DND-41 (cell line): ENCODE results near the gene SNTG2.

Experiments
- ATAC-seq: fragments of 200-7000 bp; cut with Tn5 transposase; 3 replicates; pipeline ENCODE4 v1.9.1; 2021; ENCODE audit warnings: low read depth; ENCODE audit not compliant: insufficient read depth
- DNase-seq: peaks from one replicate; pipeline ENCODE4 v3.0.0-alpha.2; 2020
- H2AFZ ChIP-seq: 2 replicates; pipeline ENCODE4 v1.6.0; 2012; ENCODE audit warnings: low read depth, low read length
- H3K27ac ChIP-seq: 2 replicates; pipeline ENCODE4 v1.5.1; 2012; ENCODE audit warnings: low read length, inconsistent platforms
- H3K27me3 ChIP-seq: fragments of 200-600 bp; sonication (generic); 2 replicates; pipeline ENCODE4 v1.6.0; 2012; ENCODE audit warnings: low read length, mild to moderate bottlenecking, inconsistent platforms; ENCODE audit not compliant: insufficient read depth, poor library complexity
- H3K36me3 ChIP-seq: 2 replicates; pipeline ENCODE4 v1.5.1; 2012; ENCODE audit warnings: low read length, inconsistent platforms; ENCODE audit not compliant: insufficient read depth
- H3K4me1 ChIP-seq: 2 replicates; pipeline ENCODE4 v1.5.1; 2012; ENCODE audit warnings: mild to moderate bottlenecking, low read length; ENCODE audit not compliant: insufficient read depth
- H3K4me2 ChIP-seq: 2 replicates; pipeline ENCODE4 v1.6.0; 2012; ENCODE audit warnings: mild to moderate bottlenecking, moderate library complexity, low read length, inconsistent platforms; ENCODE audit not compliant: insufficient read depth
- H3K4me3 ChIP-seq, 2 experiments: fragments of 200-600 bp in 1 of 2; shearing (Covaris generic) in 1 of 2; 2 replicates each; pipeline ENCODE4 v1.5.1; 2012 to 2016; ENCODE audit warnings: inconsistent platforms in 2 of 2, low read length in 2 of 2, mild to moderate bottlenecking in 2 of 2, low read depth in 1 of 2, moderate library complexity in 1 of 2
- H3K79me2 ChIP-seq: 2 replicates; pipeline ENCODE4 v1.6.0; 2012; ENCODE audit warnings: low read length, inconsistent platforms; ENCODE audit not compliant: insufficient read depth
- H3K9ac ChIP-seq: 2 replicates; pipeline ENCODE4 v1.6.0; 2012; ENCODE audit warnings: low read depth, mild to moderate bottlenecking, inconsistent platforms, low read length, moderate library complexity
- H3K9me3 ChIP-seq: 2 replicates; pipeline ENCODE4 v1.5.1; 2012; ENCODE audit warnings: low read length, moderate library complexity, mild to moderate bottlenecking, inconsistent platforms; ENCODE audit not compliant: insufficient read depth, severe bottlenecking
- H4K20me1 ChIP-seq: 2 replicates; pipeline ENCODE4 v1.6.0; 2012; ENCODE audit warnings: low read length; ENCODE audit not compliant: insufficient read depth
- EZH2 ChIP-seq: IDR thresholded peaks from 3 replicates; pipeline ENCODE4 v1.6.1; 2012; ENCODE audit warnings: borderline replicate concordance, low read depth, mild to moderate bottlenecking, moderate library complexity, low read length, inconsistent platforms; ENCODE audit not compliant: severe bottlenecking
- TF ChIP-seq, protein P1 (sequence below): IDR thresholded peaks from 2 replicates; pipeline ENCODE4 v1.5.1; 2012; ENCODE audit warnings: borderline replicate concordance, low read length, moderate library complexity, mild to moderate bottlenecking; ENCODE audit not compliant: poor library complexity, severe bottlenecking; ENCODE audit errors: extremely low read depth

SNTG2 gene

DNA sequence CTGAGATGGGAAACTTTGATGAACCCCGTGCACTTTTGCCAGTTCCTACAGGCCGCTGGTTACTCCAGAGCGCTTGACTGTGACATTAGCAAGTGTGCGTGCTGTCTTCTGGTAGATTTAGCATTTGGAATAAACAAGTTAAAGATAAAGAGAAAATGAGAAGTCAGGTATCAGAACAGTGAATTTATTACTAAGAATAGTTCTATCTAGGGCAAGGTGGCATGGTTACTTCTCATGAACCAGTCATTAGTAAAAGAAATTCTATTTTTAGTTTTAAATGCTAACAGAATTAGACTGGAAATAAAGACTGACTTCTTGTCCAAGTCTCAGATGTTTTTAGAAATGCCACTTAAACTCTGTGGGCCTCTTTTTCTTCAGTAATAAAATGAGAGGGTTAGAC is 258.6 kb downstream of the SNTG2 start:
- Histone ChIP-seq H3K79me2 (no peaks in the 10 kb centered on the region), H4K20me1 (no peaks in the 10 kb centered on the region), H3K4me1 (no peaks in the 10 kb centered on the region), H3K9ac (no peak overlapping the region), H3K27me3 (no peaks in the 10 kb centered on the region), H3K36me3 (0 out of 2 replicates have a peak, but pooled peaks cover 13% of the 10 kb centered on the region), H2AFZ (no peak overlapping the region), H3K27ac (no peak overlapping the region), H3K4me2 (no peak overlapping the region), H3K4me3 (no peak overlapping the region), H3K9me3 (peaks cover 5% of the 10 kb centered on the region)
- TF ChIP-seq, protein P1, sequence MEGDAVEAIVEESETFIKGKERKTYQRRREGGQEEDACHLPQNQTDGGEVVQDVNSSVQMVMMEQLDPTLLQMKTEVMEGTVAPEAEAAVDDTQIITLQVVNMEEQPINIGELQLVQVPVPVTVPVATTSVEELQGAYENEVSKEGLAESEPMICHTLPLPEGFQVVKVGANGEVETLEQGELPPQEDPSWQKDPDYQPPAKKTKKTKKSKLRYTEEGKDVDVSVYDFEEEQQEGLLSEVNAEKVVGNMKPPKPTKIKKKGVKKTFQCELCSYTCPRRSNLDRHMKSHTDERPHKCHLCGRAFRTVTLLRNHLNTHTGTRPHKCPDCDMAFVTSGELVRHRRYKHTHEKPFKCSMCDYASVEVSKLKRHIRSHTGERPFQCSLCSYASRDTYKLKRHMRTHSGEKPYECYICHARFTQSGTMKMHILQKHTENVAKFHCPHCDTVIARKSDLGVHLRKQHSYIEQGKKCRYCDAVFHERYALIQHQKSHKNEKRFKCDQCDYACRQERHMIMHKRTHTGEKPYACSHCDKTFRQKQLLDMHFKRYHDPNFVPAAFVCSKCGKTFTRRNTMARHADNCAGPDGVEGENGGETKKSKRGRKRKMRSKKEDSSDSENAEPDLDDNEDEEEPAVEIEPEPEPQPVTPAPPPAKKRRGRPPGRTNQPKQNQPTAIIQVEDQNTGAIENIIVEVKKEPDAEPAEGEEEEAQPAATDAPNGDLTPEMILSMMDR, result no peak
- TF ChIP-seq EZH2, result no peak
- no peak for DNase-seq
- ATAC-seq, result no peak

DNA sequence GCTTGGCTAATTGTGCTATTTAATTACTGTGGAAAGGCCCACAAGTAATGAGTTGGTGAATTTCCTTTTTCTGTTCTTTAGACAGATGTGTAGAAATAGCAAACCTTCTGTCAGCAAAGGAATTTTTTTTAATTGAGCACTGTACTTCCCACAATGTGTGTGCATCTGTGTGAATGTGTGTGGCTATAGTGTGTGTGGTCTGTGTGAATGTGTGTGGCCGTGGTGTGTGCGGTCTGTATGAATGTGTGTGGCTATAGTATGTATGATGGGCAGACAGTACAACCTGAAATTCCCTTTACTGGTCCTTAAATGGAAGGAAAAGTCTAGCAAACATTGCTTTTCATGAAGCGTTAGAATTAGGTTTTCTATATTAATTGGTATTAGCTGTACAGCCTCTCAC is 259.1 kb downstream of the SNTG2 start:
- H3K4me3 ChIP-seq, result no peak overlapping the region
- DNase-seq, result no peak
- H3K79me2 ChIP-seq, result no peaks in the 10 kb centered on the region
- H3K36me3 ChIP-seq, result 0 out of 2 replicates have a peak, but pooled peaks cover 13% of the 10 kb centered on the region
- no peaks in the 10 kb centered on the region for H4K20me1 ChIP-seq
- H3K9me3 ChIP-seq, result peaks cover 5% of the 10 kb centered on the region
- no peaks in the 10 kb centered on the region for H3K27me3 ChIP-seq
- H2AFZ ChIP-seq, result no peak overlapping the region
- H3K27ac ChIP-seq, result no peak overlapping the region
- H3K4me2 ChIP-seq, result no peak overlapping the region
- no peak for ATAC-seq
- TF ChIP-seq EZH2, result no peak
- TF ChIP-seq, protein P1, result no peak
- no peaks in the 10 kb centered on the region for H3K4me1 ChIP-seq
- H3K9ac ChIP-seq, result no peak overlapping the region

GRCh38 chr2:1210352-1210751 is 259.7 kb downstream of the SNTG2 start:
- H3K36me3 ChIP-seq, result 0 out of 2 replicates have a peak, but pooled peaks cover 13% of the 10 kb centered on the region
- no peak overlapping the region for H3K27ac ChIP-seq
- H3K79me2 ChIP-seq, result no peaks in the 10 kb centered on the region
- H3K9me3 ChIP-seq, result peaks cover 5% of the 10 kb centered on the region
- H3K4me2 ChIP-seq, result no peak overlapping the region
- H4K20me1 ChIP-seq, result no peaks in the 10 kb centered on the region
- H3K9ac ChIP-seq, result no peak overlapping the region
- TF ChIP-seq, protein P1, result no peak
- TF ChIP-seq EZH2, result no peak
- H3K27me3 ChIP-seq, result no peaks in the 10 kb centered on the region
- no peak for ATAC-seq
- H3K4me3 ChIP-seq, result no peak overlapping the region
- DNase-seq, result no peak
- no peaks in the 10 kb centered on the region for H3K4me1 ChIP-seq
- no peak overlapping the region for H2AFZ ChIP-seq
